Stimulated activated CD8-positive, alpha-beta memory T cell treated with anti-CD3 and anti-CD28 coated beads, Interleukin-7, amount 100 ng/mL, for 1 hour (primary cell): ENCODE data around the gene FGF22.
"Not testable (repeated sequence)": the region's sequence is repeated elsewhere in the genome, so short reads cannot be mapped to it uniquely, and the experiment has no call there.

Experiments
- DNase-seq, 2 donors: peaks; one replicate each; pipeline ENCODE4 v3.0.0-alpha.2; 2020; ENCODE audit warnings: low read depth in 2 of 2

The FGF22 gene

GRCh38 chr19:621819-622218 lies 17.9 kb upstream of the FGF22 start:
- DNase-seq: no peak

DNA sequence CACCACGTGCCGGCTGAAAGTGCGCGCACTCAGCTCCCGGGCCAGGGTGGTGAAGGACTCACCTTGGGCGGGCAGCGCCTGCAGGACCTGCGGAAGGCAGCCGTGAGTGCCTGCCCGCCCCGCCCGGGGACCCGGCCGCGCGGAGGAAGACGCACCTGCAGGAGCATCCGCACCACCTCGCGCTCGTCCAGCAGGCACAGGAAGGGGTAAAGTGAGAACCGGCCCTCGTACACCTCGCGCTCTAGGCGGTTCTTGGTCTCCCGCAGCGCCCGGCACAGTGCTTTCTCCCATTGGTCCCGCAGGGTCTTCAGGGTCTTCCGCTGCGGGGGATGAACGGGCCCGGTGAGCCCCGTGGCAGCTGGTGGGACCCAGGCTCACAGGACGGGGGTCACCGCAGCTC lies 17.0 kb upstream of the FGF22 start:
- no peak for DNase-seq

DNA sequence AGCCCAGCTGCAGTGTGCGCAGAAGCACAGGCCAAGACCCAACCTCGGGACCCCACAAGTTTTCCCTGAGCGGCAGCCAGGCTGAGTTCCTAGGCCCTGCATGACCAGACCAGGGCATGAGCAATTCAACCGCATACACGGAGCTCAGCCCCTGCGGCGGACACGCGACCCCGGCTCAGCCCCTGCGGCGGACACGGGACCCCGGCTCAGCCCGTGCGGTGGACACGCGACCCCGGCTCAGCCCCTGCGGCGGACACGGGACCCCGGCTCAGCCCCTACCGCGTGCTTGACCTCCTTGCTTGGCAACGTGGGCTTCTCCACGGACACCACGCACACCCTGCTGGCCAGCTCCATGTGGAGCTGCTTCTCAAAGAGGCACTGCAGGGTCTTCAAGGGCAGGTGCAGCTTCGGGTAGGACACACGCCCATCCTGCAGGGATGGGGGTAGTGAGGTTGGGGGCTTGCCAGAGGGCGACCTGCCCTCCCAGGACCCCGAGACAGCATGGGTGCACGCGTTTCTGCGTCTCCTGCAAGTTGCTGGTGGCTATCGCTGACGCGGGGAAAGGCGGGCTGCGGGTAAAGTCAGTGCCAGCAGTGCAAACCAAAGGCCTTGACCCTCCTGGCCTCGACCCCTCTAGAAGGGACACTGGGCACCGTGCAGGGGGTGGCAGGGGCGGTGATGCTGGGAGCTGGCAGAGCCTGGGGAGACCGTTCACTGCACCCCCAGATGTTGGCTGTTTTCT lies 16.3 kb upstream of the FGF22 start:
- DNase-seq: no peak

- DNase-seq: no peak
These were observed 15.7 kb upstream of the FGF22 start for GRCh38 chr19:623974-624373.

- no peak for DNase-seq
These were observed 15.1 kb upstream of the FGF22 start for GRCh38 chr19:624433-625109.

- no peak for DNase-seq
These were observed 14.4 kb upstream of the FGF22 start for GRCh38 chr19:625257-625656.

DNA sequence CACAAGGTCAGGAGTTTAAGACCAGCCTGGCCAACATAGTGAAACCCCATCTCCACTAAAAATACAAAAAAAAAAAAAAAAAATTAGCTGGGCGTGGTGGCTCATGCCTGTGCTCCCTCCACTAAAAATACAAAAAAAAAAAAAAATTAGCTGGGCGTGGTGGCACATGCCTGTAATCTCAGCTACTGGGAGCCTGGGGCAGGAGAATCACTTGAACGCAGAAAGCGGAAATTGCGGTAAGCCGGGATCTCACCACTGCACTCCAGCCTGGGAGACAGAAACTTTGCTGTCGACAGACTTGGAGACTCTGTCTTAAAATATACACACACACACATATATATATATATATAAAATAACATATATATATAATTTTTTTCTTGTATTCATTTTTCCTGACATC lies 13.1 kb upstream of the FGF22 start:
- not testable (repeated sequence) for DNase-seq

DNA sequence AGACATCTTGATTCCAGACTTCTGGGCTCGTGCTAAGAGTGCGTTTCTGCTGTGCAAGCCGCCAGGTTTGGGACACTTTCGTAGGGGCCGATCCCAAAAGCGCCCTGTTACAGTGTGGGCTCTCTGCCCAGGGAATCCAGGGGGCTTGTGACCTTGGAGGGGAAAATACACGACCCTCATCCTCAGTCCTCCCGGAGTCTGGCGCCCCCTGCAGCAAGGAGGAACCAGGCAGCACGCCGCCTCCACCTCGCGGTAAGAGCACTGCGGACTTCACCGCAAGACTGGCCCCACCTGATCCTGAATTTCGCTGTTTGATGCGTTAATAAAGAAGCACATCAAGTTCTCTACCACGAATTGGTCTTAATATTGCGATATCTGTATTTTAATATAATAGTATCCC lies 11.5 kb upstream of the FGF22 start:
- no peak for DNase-seq

GRCh38 chr19:629515-629914 lies 10.2 kb upstream of the FGF22 start:
- not testable (repeated sequence) for DNase-seq

- DNase-seq: no peak
These were observed 9.5 kb upstream of the FGF22 start for GRCh38 chr19:629961-630714.

GRCh38 chr19:632579-633067 lies 7.1 kb upstream of the FGF22 start:
- DNase-seq: no peak

DNA sequence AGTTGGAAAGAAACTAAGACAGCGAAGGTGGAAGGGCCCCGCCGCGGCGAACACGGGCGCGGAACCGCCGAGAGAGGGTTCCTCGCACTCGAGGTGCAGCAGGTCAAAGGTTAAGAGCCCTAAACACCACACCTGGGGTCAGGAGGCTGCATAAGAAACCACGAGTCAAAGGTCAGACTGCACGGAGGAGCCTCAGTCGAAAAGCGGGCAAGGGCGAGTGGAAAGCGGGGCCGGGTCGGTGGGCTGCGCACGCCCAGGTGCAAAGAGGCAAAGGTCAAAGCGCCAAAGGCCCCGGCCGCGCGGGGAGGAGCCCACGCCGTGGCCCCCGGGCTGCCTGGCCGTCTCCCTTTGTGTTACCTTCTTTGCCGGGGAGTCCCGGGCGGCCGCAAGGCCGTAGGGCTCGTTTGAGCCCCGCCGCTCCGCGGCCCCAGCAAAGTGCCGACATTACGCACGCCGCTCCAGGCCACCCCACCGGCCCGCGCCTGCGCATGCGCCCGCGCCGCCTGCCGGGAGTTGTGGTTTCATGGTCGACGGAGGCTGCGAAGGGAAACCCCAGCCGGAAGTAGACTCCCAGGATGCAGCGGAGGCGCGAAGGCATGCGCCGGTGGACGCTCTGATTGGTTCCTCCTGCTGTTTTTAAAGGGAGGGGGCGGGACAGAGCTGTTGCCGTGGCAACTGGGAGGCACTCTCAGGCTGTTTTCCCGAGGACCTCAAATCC lies 6.5 kb upstream of the FGF22 start, which contains the start of gene POLRMT:
Gene POLRMT, minus strand, starts transcription at position 470 of the 718 bp plus-strand sequence. Its CDS starts 25 bp downstream, at position 445.
- DNase-seq: peak; percentile 90 to 94

DNA sequence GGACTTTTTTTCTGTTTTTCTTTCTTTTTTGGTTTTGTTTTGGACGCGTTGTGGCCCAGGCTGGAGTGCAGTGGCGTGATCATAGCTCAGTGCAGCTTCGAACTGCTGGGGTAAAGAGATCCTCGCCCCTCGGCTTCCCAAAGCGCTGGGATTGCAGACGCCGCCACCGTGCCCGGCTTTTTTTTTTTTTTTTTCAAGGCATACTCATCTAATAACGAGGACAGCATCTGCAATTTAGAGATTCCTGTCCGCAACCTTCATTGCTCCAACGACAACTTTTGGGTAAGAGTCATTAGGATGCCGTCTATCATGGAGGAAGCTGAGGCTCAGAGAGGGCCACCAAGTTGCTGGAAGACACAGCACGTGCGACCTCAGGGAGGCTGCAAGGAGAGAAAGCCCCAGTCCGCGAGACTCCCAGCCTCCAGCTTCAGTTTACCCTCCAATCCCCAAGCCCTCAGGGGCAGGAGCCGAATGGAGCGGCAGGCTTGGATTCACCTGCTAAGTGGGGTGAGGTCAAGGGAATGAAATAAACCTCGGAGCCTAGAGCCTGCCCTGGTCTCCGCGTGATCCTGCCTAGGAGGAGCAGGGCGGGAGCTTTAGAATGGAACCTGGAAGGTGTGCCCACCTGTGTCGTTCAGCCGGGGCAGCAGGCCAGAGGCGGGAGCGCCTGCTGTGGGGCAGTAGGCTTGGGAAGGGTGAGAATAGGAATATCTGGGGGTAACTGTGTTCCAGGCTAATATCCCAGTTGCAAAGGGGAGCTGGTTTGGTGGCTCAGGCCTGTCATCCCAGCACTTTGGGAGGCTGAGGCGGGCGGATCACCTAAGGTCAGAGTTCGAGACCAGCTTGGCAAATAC lies 5.7 kb upstream of the FGF22 start:
- DNase-seq: no peak

DNA sequence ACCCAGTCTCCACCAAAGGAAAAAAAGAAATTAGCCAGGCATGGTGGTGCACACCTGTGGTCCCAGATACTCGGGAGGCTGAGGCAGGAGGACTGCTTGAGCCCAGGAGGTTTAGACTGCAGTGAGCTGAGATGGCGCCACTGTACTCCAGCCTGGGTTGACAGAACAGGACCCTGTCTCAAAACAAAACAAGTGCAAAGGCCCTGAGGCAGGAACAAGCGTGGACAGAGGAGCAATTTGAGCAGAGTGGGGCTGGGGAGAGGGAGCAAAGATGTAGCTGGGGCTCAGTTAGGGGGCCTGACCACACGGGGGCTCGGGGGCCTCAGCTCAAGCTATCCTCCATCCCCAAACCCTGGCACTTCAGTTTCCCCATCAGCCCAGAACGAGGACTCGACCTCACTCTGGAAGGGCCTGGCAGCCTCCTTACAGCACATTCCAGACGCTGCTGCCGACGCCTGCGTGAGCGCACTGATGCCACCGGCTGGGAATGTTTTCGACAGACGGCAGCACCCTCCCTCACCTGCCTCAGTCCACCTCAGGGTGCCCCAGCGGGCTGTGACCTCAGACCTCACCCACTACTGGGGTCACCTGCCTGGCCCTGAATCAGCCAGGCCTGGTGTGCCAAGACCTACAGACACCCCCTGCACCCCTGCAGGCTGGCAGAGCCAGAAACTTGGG lies 4.6 kb upstream of the FGF22 start:
- no peak for DNase-seq

DNA sequence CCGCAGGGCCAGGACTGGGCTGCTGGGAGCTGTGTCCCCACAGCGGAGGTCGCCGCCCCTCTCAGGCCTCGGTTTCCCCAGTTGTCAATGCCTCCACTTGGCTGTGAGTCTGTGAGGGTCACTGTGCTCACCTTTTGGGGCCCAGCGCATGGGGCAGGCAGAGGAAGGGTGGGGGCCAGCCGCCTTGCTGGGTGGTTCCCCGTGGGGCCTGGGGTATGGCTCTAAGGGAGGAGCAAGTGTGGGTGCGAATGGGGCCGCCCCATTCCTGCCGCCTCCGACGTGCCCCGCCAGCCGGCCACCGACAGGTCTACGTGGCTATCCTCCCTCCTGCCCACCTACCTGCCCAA lies 800 bp upstream of the FGF22 start:
- no peak for DNase-seq

- DNase-seq: no peak
These were observed 481 bp downstream of the FGF22 start for GRCh38 chr19:640161-640558.

GRCh38 chr19:640606-641189 lies 1.0 kb downstream of the FGF22 start:
- DNase-seq: no peak

- DNase-seq: no peak
These were observed 2.0 kb downstream of the FGF22 start for GRCh38 chr19:641702-642101.

GRCh38 chr19:642767-643727 lies 3.4 kb downstream of the FGF22 start:
- no peak for DNase-seq
